Vagina (tissue), 2 donors: Measurements from ENCODE around the gene BCO1.

Source experiments
- CTCF ChIP-seq, 3 experiments: fragments of 450-650 bp in 2 of 3; fragments of 200-600 bp in 1 of 3; sonication (generic) in 1 of 3; IDR thresholded peaks; one replicate each; pipeline ENCODE4 v1.5.1; 2017 to 2019; ENCODE audit warnings: antibody characterized with exemption in 3 of 3, mild to moderate bottlenecking in 2 of 3, moderate library complexity in 2 of 3
- POLR2A ChIP-seq, 2 donors: fragments of 450-650 bp; IDR thresholded peaks; one replicate each; pipeline ENCODE4 v1.6.1; 2017; ENCODE audit warnings: antibody characterized with exemption in 2 of 2, mild to moderate bottlenecking in 2 of 2, moderate library complexity in 2 of 2
- POLR2AphosphoS5 ChIP-seq, 2 donors: sonication (generic); formaldehyde crosslinking; IDR thresholded peaks; one replicate each; pipeline ENCODE4 v1.9.0; 2017; ENCODE audit warnings: antibody characterized with exemption in 2 of 2, mild to moderate bottlenecking in 2 of 2, low read depth in 1 of 2; ENCODE audit not compliant: insufficient read depth in 1 of 2

- TF ChIP-seq CTCF (IDR thresholded peaks at IDR 0.05) (no peak), POLR2A (IDR thresholded peaks at IDR 0.05) (no peak), POLR2AphosphoS5 (IDR thresholded peaks at IDR 0.05; ENCODE audit: insufficient read depth in 1 of 2, low read depth in 1 of 2) (no peak)
Observed at GRCh38 chr16:81201267-81201666, 37.2 kb upstream of the BCO1 start.
